Measurements from ENCODE around the gene TSPAN15.
"Not testable (repeated sequence)": the region's sequence is repeated elsewhere in the genome, so short reads cannot be mapped to it uniquely, and the experiment has no call there.

Gene TSPAN15

GRCh38 chr10:69467928-69468750 lies 16.9 kb downstream of the TSPAN15 start:
- DNase-seq: no peak

- DNase-seq: no peak
Observed at GRCh38 chr10:69468751-69469089, 17.5 kb downstream of the TSPAN15 start.

GRCh38 chr10:69469976-69470375 lies 18.7 kb downstream of the TSPAN15 start:
- no peak for DNase-seq

- DNase-seq: no peak
Observed at GRCh38 chr10:69470463-69471384, 19.5 kb downstream of the TSPAN15 start.

GRCh38 chr10:69472142-69472541 lies 20.9 kb downstream of the TSPAN15 start:
- DNase-seq: no peak

- DNase-seq: no peak
Observed at GRCh38 chr10:69472544-69472943, 21.3 kb downstream of the TSPAN15 start.

GRCh38 chr10:69473304-69473990 lies 22.2 kb downstream of the TSPAN15 start:
- no peak for DNase-seq

- no peak for DNase-seq
Observed at GRCh38 chr10:69474742-69475432, 23.6 kb downstream of the TSPAN15 start.

GRCh38 chr10:69475433-69475830 lies 24.2 kb downstream of the TSPAN15 start:
- no peak for DNase-seq

GRCh38 chr10:69477968-69478597 lies 26.8 kb downstream of the TSPAN15 start:
- DNase-seq: no peak

GRCh38 chr10:69479240-69480067 lies 28.2 kb downstream of the TSPAN15 start:
- DNase-seq: no peak

- DNase-seq: no peak
Observed at GRCh38 chr10:69480068-69480412, 28.8 kb downstream of the TSPAN15 start.

- no peak for DNase-seq
Observed at GRCh38 chr10:69481305-69481704, 30.0 kb downstream of the TSPAN15 start.

GRCh38 chr10:69481811-69482524 lies 30.7 kb downstream of the TSPAN15 start:
- DNase-seq: no peak

GRCh38 chr10:69483963-69484362 lies 32.7 kb downstream of the TSPAN15 start:
- no peak for DNase-seq

- DNase-seq: no peak
Observed at GRCh38 chr10:69484736-69485135, 33.5 kb downstream of the TSPAN15 start.

GRCh38 chr10:69486922-69487730 lies 35.9 kb downstream of the TSPAN15 start:
- no peak for DNase-seq

- DNase-seq: not testable (repeated sequence)
Observed at GRCh38 chr10:69488149-69488844, 37.0 kb downstream of the TSPAN15 start.

GRCh38 chr10:69488856-69489255 lies 37.6 kb downstream of the TSPAN15 start:
- not testable (repeated sequence) for DNase-seq

Data from NCI-H1105 (cell line).